Neural cell (in vitro differentiated cells): ENCODE results near the gene SAP30BP. TPM values are rescaled to one million over a fixed set of nuclear protein-coding genes. Genes with fewer than 3 reads are reported as not detected.

ENCODE experiments used
- H2AFZ ChIP-seq: fragments of 200-600, 300-800 bp; sonication (generic), shearing (Covaris generic); 2 replicates; pipeline ENCODE4 v1.6.0; 2014; ENCODE audit warnings: low read depth, mild to moderate bottlenecking, antibody characterized with exemption, low read length, moderate library complexity
- H3F3A ChIP-seq: fragments of 200-600 bp; shearing (Covaris generic); 2 replicates; pipeline ENCODE4 v1.6.1; 2016; ENCODE audit warnings: mild to moderate bottlenecking, moderate library complexity, mixed read lengths, antibody characterized with exemption, low read length; ENCODE audit not compliant: insufficient read depth, poor library complexity, severe bottlenecking
- H3K27ac ChIP-seq: fragments of 200-600, 300-800 bp; sonication (generic), shearing (Covaris generic); 2 replicates; pipeline ENCODE4 v1.5.1; 2014; ENCODE audit warnings: mild to moderate bottlenecking, low read length, moderate library complexity
- H3K27me3 ChIP-seq: fragments of 300-800, 200-600 bp; sonication (generic), shearing (Covaris generic); 2 replicates; pipeline ENCODE4 v1.6.0; 2014; ENCODE audit warnings: mild to moderate bottlenecking, low read depth, low read length, moderate library complexity; ENCODE audit not compliant: insufficient read depth
- H3K36me3 ChIP-seq: fragments of 300-800, 200-600 bp; sonication (generic), shearing (Covaris generic); 2 replicates; pipeline ENCODE4 v1.5.1; 2014; ENCODE audit warnings: mild to moderate bottlenecking, antibody characterized with exemption, low read length, moderate library complexity; ENCODE audit not compliant: insufficient read depth
- H3K4me2 ChIP-seq: fragments of 300-800, 200-600 bp; sonication (generic), shearing (Covaris generic); 2 replicates; pipeline ENCODE4 v1.6.0; 2014; ENCODE audit warnings: mild to moderate bottlenecking, low read length
- H3K4me3 ChIP-seq: fragments of 300-800, 200-600 bp; sonication (generic), shearing (Covaris generic); 2 replicates; pipeline ENCODE4 v1.5.1; 2014; ENCODE audit warnings: mild to moderate bottlenecking, low read length, moderate library complexity
- H3K79me2 ChIP-seq: fragments of 200-600 bp; shearing (Covaris generic); replicated peaks from 2 replicates; pipeline ENCODE4 v1.6.0; 2014; ENCODE audit warnings: mild to moderate bottlenecking, low read length, moderate library complexity; ENCODE audit not compliant: insufficient read depth
- H3K9ac ChIP-seq: fragments of 300-800, 200-600 bp; sonication (generic), shearing (Covaris generic); 2 replicates; pipeline ENCODE4 v1.6.1; 2016; ENCODE audit warnings: mild to moderate bottlenecking, low read length, mixed read lengths
- H3K9me2 ChIP-seq: fragments of 200-600 bp; shearing (Covaris generic); 2 replicates; pipeline ENCODE4 v1.6.1; 2016; ENCODE audit warnings: mild to moderate bottlenecking, low read length, mixed read lengths; ENCODE audit not compliant: insufficient read depth
- H3K9me3 ChIP-seq: fragments of 200-600, 300-800 bp; sonication (generic), shearing (Covaris generic); 2 replicates; pipeline ENCODE4 v1.6.1; 2016; ENCODE audit warnings: mild to moderate bottlenecking, mixed run types, low read length, moderate library complexity, mixed read lengths
- H4K20me1 ChIP-seq: fragments of 200-600 bp; shearing (Covaris generic); 2 replicates; pipeline ENCODE4 v1.6.1; 2016; ENCODE audit warnings: mild to moderate bottlenecking, mixed run types; ENCODE audit not compliant: insufficient read depth
- EP300 ChIP-seq: fragments of 450-650 bp; conservative IDR thresholded peaks from 2 replicates; pipeline ENCODE4 v1.6.1; 2014; ENCODE audit warnings: antibody characterized with exemption, mild to moderate bottlenecking, moderate library complexity; ENCODE audit not compliant: poor library complexity, severe bottlenecking
- EZH2 ChIP-seq: fragments of 200-600, 300-800 bp; shearing (Covaris generic), sonication (generic); IDR thresholded peaks from 2 replicates; pipeline ENCODE4 v1.6.1; 2014; ENCODE audit warnings: antibody characterized with exemption, low read length, borderline replicate concordance, mild to moderate bottlenecking; ENCODE audit not compliant: insufficient read depth, poor library complexity, severe bottlenecking
- MXI1 ChIP-seq: fragments of 450-650 bp; conservative IDR thresholded peaks from 2 replicates; pipeline ENCODE4 v1.6.1; 2014; ENCODE audit warnings: antibody characterized with exemption, mild to moderate bottlenecking; ENCODE audit not compliant: poor library complexity, severe bottlenecking
- POLR2AphosphoS5 ChIP-seq: IDR thresholded peaks from 2 replicates; pipeline ENCODE4 v1.6.1; 2012
- RAD21 ChIP-seq: fragments of 450-650 bp; conservative IDR thresholded peaks from 2 replicates; pipeline ENCODE4 v1.6.1; 2014; ENCODE audit warnings: antibody characterized with exemption, mild to moderate bottlenecking, moderate library complexity
- SMC3 ChIP-seq: fragments of 450-650 bp; conservative IDR thresholded peaks from 2 replicates; pipeline ENCODE4 v1.6.1; 2014; ENCODE audit warnings: antibody characterized with exemption, mild to moderate bottlenecking, moderate library complexity; ENCODE audit not compliant: poor library complexity
- TAF1 ChIP-seq: IDR thresholded peaks from 2 replicates; pipeline ENCODE4 v1.6.1; 2012; ENCODE audit warnings: low read depth
- polyA plus RNA-seq: library from polyadenylated mRNA; depleted of rRNA; stranded (reverse); fragments of >200 nt; gene quantifications from 2 replicates; pipeline ENCODE4 v1.2.3, GENCODE V29; 2014
- TF ChIP-seq, protein P1 (sequence below): fragments of 450-650 bp; IDR thresholded peaks from 2 replicates; pipeline ENCODE4 v1.5.1; 2014; ENCODE audit warnings: antibody characterized with exemption, mild to moderate bottlenecking, moderate library complexity; ENCODE audit not compliant: poor library complexity, severe bottlenecking
- TF ChIP-seq, protein P2 (sequence below): IDR thresholded peaks from 2 replicates; pipeline ENCODE4 v1.6.1; 2012; ENCODE audit warnings: borderline replicate concordance

Gene SAP30BP
- polyA plus RNA-seq, 1 donor from 2014 or later = 156 TPM

DNA sequence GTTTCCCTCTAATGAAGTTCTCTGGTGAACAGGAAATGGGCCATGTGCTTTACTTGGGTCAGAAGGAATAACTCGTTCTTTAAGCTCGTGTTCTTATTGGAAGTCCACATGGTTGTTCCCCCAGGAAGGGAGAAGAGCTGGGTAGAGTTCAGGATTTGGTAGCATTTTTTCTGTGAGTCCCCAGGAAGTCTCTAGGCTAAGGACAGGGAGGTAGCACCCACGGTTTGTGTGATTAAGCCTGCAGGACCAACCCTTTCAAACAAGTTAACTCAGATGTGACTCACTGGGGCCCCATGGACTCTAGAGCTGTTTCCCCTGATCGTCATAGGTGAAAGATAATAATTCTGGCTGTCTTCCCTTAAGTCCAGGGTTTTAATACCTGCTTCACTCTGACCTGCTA is 16.4 kb downstream of the SAP30BP start:
- Histone ChIP-seq H3K79me2 (no peaks in the 10 kb centered on the region), H4K20me1 (no peaks in the 10 kb centered on the region), H3K4me2 (no peak overlapping the region), H3K9ac (no peak overlapping the region), H3K36me3 (no peaks in the 10 kb centered on the region), H2AFZ (no peak overlapping the region), H3F3A (no peaks in the 10 kb centered on the region), H3K27ac (no peak overlapping the region), H3K4me3 (no peak overlapping the region), H3K9me3 (no peaks in the 10 kb centered on the region), H3K27me3 (no peaks in the 10 kb centered on the region), H3K9me2 (no peaks in the 10 kb centered on the region)
- TF ChIP-seq, protein P1, sequence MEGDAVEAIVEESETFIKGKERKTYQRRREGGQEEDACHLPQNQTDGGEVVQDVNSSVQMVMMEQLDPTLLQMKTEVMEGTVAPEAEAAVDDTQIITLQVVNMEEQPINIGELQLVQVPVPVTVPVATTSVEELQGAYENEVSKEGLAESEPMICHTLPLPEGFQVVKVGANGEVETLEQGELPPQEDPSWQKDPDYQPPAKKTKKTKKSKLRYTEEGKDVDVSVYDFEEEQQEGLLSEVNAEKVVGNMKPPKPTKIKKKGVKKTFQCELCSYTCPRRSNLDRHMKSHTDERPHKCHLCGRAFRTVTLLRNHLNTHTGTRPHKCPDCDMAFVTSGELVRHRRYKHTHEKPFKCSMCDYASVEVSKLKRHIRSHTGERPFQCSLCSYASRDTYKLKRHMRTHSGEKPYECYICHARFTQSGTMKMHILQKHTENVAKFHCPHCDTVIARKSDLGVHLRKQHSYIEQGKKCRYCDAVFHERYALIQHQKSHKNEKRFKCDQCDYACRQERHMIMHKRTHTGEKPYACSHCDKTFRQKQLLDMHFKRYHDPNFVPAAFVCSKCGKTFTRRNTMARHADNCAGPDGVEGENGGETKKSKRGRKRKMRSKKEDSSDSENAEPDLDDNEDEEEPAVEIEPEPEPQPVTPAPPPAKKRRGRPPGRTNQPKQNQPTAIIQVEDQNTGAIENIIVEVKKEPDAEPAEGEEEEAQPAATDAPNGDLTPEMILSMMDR = no peak
- TF ChIP-seq EP300 = no peak
- TF ChIP-seq POLR2AphosphoS5 = no peak
- TF ChIP-seq, protein P2, sequence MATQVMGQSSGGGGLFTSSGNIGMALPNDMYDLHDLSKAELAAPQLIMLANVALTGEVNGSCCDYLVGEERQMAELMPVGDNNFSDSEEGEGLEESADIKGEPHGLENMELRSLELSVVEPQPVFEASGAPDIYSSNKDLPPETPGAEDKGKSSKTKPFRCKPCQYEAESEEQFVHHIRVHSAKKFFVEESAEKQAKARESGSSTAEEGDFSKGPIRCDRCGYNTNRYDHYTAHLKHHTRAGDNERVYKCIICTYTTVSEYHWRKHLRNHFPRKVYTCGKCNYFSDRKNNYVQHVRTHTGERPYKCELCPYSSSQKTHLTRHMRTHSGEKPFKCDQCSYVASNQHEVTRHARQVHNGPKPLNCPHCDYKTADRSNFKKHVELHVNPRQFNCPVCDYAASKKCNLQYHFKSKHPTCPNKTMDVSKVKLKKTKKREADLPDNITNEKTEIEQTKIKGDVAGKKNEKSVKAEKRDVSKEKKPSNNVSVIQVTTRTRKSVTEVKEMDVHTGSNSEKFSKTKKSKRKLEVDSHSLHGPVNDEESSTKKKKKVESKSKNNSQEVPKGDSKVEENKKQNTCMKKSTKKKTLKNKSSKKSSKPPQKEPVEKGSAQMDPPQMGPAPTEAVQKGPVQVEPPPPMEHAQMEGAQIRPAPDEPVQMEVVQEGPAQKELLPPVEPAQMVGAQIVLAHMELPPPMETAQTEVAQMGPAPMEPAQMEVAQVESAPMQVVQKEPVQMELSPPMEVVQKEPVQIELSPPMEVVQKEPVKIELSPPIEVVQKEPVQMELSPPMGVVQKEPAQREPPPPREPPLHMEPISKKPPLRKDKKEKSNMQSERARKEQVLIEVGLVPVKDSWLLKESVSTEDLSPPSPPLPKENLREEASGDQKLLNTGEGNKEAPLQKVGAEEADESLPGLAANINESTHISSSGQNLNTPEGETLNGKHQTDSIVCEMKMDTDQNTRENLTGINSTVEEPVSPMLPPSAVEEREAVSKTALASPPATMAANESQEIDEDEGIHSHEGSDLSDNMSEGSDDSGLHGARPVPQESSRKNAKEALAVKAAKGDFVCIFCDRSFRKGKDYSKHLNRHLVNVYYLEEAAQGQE = no peak
- no peak for TF ChIP-seq EZH2
- TF ChIP-seq TAF1 = no peak
- no peak for TF ChIP-seq RAD21
- no peak for TF ChIP-seq SMC3
- TF ChIP-seq MXI1 = no peak

DNA sequence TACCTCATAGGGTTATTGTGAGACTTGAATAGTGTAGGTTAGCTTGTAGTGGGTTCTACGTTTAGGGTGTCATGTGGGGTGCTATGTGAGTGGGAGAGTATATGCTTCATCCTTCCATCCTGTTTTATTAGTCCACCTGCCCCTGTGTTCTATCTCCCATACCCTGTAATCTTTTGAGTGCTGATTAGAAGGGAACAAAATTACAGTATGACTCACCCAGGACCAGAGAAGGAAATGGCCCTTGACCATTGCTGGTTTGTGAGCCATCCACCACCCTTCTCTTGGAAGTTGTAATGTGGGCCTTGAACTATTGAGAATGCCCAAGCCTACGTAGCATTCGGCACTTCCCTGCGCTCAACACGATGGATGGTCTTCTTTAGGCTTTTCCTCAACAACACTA is 17.1 kb downstream of the SAP30BP start:
- H3K36me3 ChIP-seq = no peaks in the 10 kb centered on the region
- H3K27ac ChIP-seq = no peak overlapping the region
- H3K4me3 ChIP-seq = no peak overlapping the region
- no peaks in the 10 kb centered on the region for H3K27me3 ChIP-seq
- H3K4me2 ChIP-seq = no peak overlapping the region
- no peak overlapping the region for H2AFZ ChIP-seq
- H3K9me2 ChIP-seq = no peaks in the 10 kb centered on the region
- TF ChIP-seq RAD21 (no peak), TAF1 (no peak), EZH2 (no peak), POLR2AphosphoS5 (no peak), MXI1 (no peak), EP300 (no peak), SMC3 (no peak)
- TF ChIP-seq, protein P2 = no peak
- TF ChIP-seq, protein P1 = no peak
- no peaks in the 10 kb centered on the region for H3F3A ChIP-seq
- H4K20me1 ChIP-seq = no peaks in the 10 kb centered on the region
- no peaks in the 10 kb centered on the region for H3K79me2 ChIP-seq
- no peak overlapping the region for H3K9ac ChIP-seq
- no peaks in the 10 kb centered on the region for H3K9me3 ChIP-seq
